Fibroblast of lung (primary cell): ENCODE results near the gene LRRC39.

ENCODE experiments used
- CTCF ChIP-seq, 2 donors: IDR thresholded peaks in 1 of 2; conservative IDR thresholded peaks in 1 of 2; 1 replicate in 1 of 2; 2 replicates in 1 of 2; pipeline ENCODE4 v1.5.1; 2011 to 2012; ENCODE audit warnings: low read length in 2 of 2, control low read depth in 1 of 2, inconsistent platforms in 1 of 2, low read depth in 1 of 2, mild to moderate bottlenecking in 1 of 2
- EZH2 ChIP-seq: IDR thresholded peaks from 2 replicates; pipeline ENCODE4 v1.5.1; 2012; ENCODE audit warnings: low read length, control low read depth, mild to moderate bottlenecking; ENCODE audit errors: missing control alignments

GRCh38 chr1:100151679-100152078 lies 26.4 kb downstream of the LRRC39 start:
- no peak for TF ChIP-seq CTCF (conservative IDR thresholded peaks at IDR 0.05 in 1 of 2, IDR thresholded peaks at IDR 0.05 in 1 of 2; ENCODE audit: low read depth in 1 of 2, low read length in 2 of 2)
- no peak for TF ChIP-seq EZH2
